K562 (cell line): Measurements from ENCODE around the gene UQCRHL. TPM values are rescaled to one million over a fixed set of nuclear protein-coding genes. Genes with fewer than 3 reads are reported as not detected.

Source experiments
- BRD9 ChIP-seq: fragments of 450-650 bp; IDR thresholded peaks from 2 replicates; pipeline ENCODE4 v1.6.1; 2018; ENCODE audit warnings: low read depth; ENCODE audit not compliant: partially characterized antibody
- CBFB ChIP-seq: sonication (generic); formaldehyde crosslinking; IDR thresholded peaks from 2 replicates; pipeline ENCODE4 v1.4.0; 2020; ENCODE audit warnings: mild to moderate bottlenecking, missing genetic modification reagents
- CEBPB ChIP-seq: fragments of 450-650 bp; IDR thresholded peaks from 2 replicates; pipeline ENCODE4 v1.6.1; 2016; ENCODE audit warnings: missing genetic modification characterization, missing compliant biosample characterization
- ERF ChIP-seq: fragments of 450-650 bp; formaldehyde crosslinking; IDR thresholded peaks from 2 replicates; pipeline ENCODE4 v1.4.0; 2020; ENCODE audit warnings: mild to moderate bottlenecking, mixed read lengths
- ESRRA ChIP-seq: fragments of 450-650 bp; IDR thresholded peaks from 2 replicates; pipeline ENCODE4 v1.6.1; 2014; ENCODE audit warnings: low read depth, mild to moderate bottlenecking, moderate library complexity, borderline replicate concordance
- EWSR1 ChIP-seq: fragments of 450-650 bp; IDR thresholded peaks from 2 replicates; pipeline ENCODE4 v1.6.1; 2018; ENCODE audit warnings: borderline replicate concordance, mild to moderate bottlenecking, low read depth, moderate library complexity; ENCODE audit not compliant: partially characterized antibody
- FOXJ2 ChIP-seq: fragments of 200-800 bp; sonication (Bioruptor generic); IDR thresholded peaks from 2 replicates; pipeline ENCODE4 v1.6.1; 2016; ENCODE audit warnings: missing genetic modification characterization, missing compliant biosample characterization
- FUS ChIP-seq: fragments of 200-400 bp; formaldehyde crosslinking; optimal IDR thresholded peaks from 2 replicates; pipeline ENCODE3; 2017; ENCODE audit warnings: low read depth, low read length
- KAT8 ChIP-seq: fragments of 450-650 bp; IDR thresholded peaks from 2 replicates; pipeline ENCODE4 v1.6.1; 2016; ENCODE audit warnings: low read depth, mild to moderate bottlenecking
- POU5F1 ChIP-seq: fragments of 150-350 bp; IDR thresholded peaks from 2 replicates; pipeline ENCODE4 v1.6.1; 2014; ENCODE audit warnings: borderline replicate concordance, low read length, low read depth, mild to moderate bottlenecking; ENCODE audit not compliant: partially characterized antibody
- SAFB ChIP-seq: fragments of 200-400 bp; formaldehyde crosslinking; IDR thresholded peaks from 2 replicates; pipeline ENCODE4 v1.6.1; 2017; ENCODE audit warnings: low read depth, low read length, borderline replicate concordance
- ZBTB8A ChIP-seq: fragments of 450-650 bp; IDR thresholded peaks from 2 replicates; pipeline ENCODE4 v1.6.1; 2018; ENCODE audit warnings: mild to moderate bottlenecking, moderate library complexity; ENCODE audit not compliant: partially characterized antibody
- ZNF143 ChIP-seq: sonication (generic); formaldehyde crosslinking; IDR thresholded peaks from 2 replicates; pipeline ENCODE4 v1.9.0; 2022; ENCODE audit warnings: mild to moderate bottlenecking, missing genetic modification reagents
- ZNF398 ChIP-seq: fragments of 250-450 bp; sonication (Bioruptor Pico); IDR thresholded peaks from 2 replicates; pipeline ENCODE4 v1.8.0; 2021; ENCODE audit warnings: moderate library complexity, mild to moderate bottlenecking, inconsistent platforms
- ZNF561 ChIP-seq: fragments of 450-650 bp; formaldehyde crosslinking; conservative IDR thresholded peaks from 2 replicates; pipeline ENCODE4 v1.4.0; 2020; ENCODE audit warnings: mild to moderate bottlenecking, moderate library complexity
- polyA plus RNA-seq, 8 experiments: library from polyadenylated mRNA; depleted of rRNA in 4 of 8; stranded (reverse) in 5 of 8; unstranded in 3 of 8; fragments of >200 nt; fragmentation: Nextera tagmentation in 2 of 8; fragmentation: Illumina TruSeq in 1 of 8; extraction: Ambion mirVana in 2 of 8; extraction: Trizol in 1 of 8; gene quantifications; 2 replicates each; pipeline versions ENCODE4 v1.2.1 to v1.2.3, GENCODE V29; 2011 to 2014; ENCODE audit warnings: inconsistent platforms in 1 of 8, missing spikeins in 1 of 8
- total RNA-seq, 7 experiments: library from RNA; depleted of rRNA in 6 of 7; stranded (reverse); fragments of >200 nt in 6 of 7; fragmentation: Illumina TruSeq in 2 of 7; extraction: Trizol in 2 of 7; gene quantifications; 2 replicates each; pipeline versions ENCODE4 v1.2.1 to v1.2.3, GENCODE V29; 2011 to 2021; ENCODE audit warnings: low replicate concordance in 1 of 7
- TF ChIP-seq, protein P1 (sequence below): fragments of 250-450 bp; sonication (Bioruptor Pico); IDR thresholded peaks from 2 replicates; pipeline ENCODE4 v1.5.0; 2021; ENCODE audit warnings: mild to moderate bottlenecking, borderline replicate concordance
- TF ChIP-seq, protein P2 (sequence below): fragments of 450-650 bp; formaldehyde crosslinking; IDR thresholded peaks from 2 replicates; pipeline ENCODE4 v1.4.0; 2020; ENCODE audit warnings: mild to moderate bottlenecking, mixed read lengths
- TF ChIP-seq, protein P3 (sequence below): fragments of 450-650 bp; IDR thresholded peaks from 2 replicates; pipeline ENCODE4 v1.6.1; 2018; ENCODE audit warnings: mild to moderate bottlenecking, low read depth; ENCODE audit not compliant: partially characterized antibody

UQCRHL gene
- total and polyA plus RNA-seq, 9 of the 15 experiments (the other 6 are each of a cell fraction or from before 2014, with no cell fraction given), result 5.1 to 41.3 (median 21.8) TPM

GRCh38 chr1:15835741-15836510 lies 28.5 kb upstream of the UQCRHL start (continued):
- TF ChIP-seq, protein P1, sequence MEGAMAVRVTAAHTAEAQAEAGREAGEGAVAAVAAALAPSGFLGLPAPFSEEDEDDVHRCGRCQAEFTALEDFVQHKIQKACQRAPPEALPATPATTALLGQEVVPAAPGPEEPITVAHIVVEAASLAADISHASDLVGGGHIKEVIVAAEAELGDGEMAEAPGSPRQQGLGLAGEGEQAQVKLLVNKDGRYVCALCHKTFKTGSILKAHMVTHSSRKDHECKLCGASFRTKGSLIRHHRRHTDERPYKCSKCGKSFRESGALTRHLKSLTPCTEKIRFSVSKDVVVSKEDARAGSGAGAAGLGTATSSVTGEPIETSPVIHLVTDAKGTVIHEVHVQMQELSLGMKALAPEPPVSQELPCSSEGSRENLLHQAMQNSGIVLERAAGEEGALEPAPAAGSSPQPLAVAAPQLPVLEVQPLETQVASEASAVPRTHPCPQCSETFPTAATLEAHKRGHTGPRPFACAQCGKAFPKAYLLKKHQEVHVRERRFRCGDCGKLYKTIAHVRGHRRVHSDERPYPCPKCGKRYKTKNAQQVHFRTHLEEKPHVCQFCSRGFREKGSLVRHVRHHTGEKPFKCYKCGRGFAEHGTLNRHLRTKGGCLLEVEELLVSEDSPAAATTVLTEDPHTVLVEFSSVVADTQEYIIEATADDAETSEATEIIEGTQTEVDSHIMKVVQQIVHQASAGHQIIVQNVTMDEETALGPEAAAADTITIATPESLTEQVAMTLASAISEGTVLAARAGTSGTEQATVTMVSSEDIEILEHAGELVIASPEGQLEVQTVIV (CRISPR knock-in tag), result no peak
- TF ChIP-seq CBFB, result 0 out of 2 replicates have a peak, but pooled peaks have one; percentile 53
- no peak for TF ChIP-seq ZNF398 (CRISPR knock-in tag)
- no peak; the same call in 1 of the 2 replicates for TF ChIP-seq ZNF143 (CRISPR knock-in tag)
- peak; percentile 87 for TF ChIP-seq BRD9
- TF ChIP-seq EWSR1, result no peak
- TF ChIP-seq KAT8, result no peak
- peak; percentile 81 for TF ChIP-seq ERF (CRISPR knock-in tag)
- peak; percentile 65 for TF ChIP-seq CEBPB (tag)
- no peak for TF ChIP-seq FUS
- peak; percentile 73 for TF ChIP-seq POU5F1
- TF ChIP-seq ZBTB8A, result no peak
- TF ChIP-seq ESRRA, result 0 out of 2 replicates have a peak, but pooled peaks have one; percentile 40
- TF ChIP-seq, protein P2, sequence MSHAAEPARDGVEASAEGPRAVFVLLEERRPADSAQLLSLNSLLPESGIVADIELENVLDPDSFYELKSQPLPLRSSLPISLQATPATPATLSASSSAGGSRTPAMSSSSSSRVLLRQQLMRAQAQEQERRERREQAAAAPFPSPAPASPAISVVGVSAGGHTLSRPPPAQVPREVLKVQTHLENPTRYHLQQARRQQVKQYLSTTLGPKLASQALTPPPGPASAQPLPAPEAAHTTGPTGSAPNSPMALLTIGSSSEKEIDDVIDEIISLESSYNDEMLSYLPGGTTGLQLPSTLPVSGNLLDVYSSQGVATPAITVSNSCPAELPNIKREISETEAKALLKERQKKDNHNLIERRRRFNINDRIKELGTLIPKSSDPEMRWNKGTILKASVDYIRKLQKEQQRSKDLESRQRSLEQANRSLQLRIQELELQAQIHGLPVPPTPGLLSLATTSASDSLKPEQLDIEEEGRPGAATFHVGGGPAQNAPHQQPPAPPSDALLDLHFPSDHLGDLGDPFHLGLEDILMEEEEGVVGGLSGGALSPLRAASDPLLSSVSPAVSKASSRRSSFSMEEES (CRISPR knock-in tag), result no peak; the same call in 1 of the 2 replicates
- no peak for TF ChIP-seq ZNF561
- peak; percentile 77; the same call in 1 of the 2 replicates for TF ChIP-seq SAFB
- TF ChIP-seq, protein P3, sequence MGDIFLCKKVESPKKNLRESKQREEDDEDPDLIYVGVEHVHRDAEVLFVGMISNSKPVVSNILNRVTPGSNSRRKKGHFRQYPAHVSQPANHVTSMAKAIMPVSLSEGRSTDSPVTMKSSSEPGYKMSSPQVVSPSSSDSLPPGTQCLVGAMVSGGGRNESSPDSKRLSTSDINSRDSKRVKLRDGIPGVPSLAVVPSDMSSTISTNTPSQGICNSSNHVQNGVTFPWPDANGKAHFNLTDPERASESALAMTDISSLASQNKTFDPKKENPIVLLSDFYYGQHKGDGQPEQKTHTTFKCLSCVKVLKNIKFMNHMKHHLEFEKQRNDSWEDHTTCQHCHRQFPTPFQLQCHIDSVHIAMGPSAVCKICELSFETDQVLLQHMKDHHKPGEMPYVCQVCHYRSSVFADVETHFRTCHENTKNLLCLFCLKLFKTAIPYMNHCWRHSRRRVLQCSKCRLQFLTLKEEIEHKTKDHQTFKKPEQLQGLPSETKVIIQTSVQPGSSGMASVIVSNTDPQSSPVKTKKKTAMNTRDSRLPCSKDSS, result no peak
- peak; percentile 74; the same call in 1 of the 2 replicates for TF ChIP-seq FOXJ2
